WTC11 (cell line): Measurements from ENCODE around the gene BPIFA2.
"Not testable (repeated sequence)": the region's sequence is repeated elsewhere in the genome, so short reads cannot be mapped to it uniquely, and the experiment has no call there.

Source experiments
- CBFB ChIP-seq: sonication (generic); formaldehyde crosslinking; IDR thresholded peaks from 2 replicates; pipeline ENCODE4 v1.8.1; 2022; ENCODE audit warnings: mild to moderate bottlenecking, low read depth, missing genetic modification reagents
- CDX4 ChIP-seq: fragments of 250-450 bp; sonication (Bioruptor Pico); IDR thresholded peaks from 2 replicates; pipeline ENCODE4 v1.9.0; 2021; ENCODE audit warnings: moderate library complexity, mild to moderate bottlenecking, inconsistent platforms, borderline replicate concordance
- CTCF ChIP-seq: fragments of 200-600 bp; IDR thresholded peaks from 2 replicates; pipeline ENCODE4 v1.8.0; 2022; ENCODE audit warnings: antibody characterized with exemption
- ESRRA ChIP-seq: sonication (generic); formaldehyde crosslinking; IDR thresholded peaks from 2 replicates; pipeline ENCODE4 v1.8.1; 2022; ENCODE audit warnings: mild to moderate bottlenecking, missing genetic modification reagents, borderline replicate concordance
- IRF1 ChIP-seq: sonication (generic); formaldehyde crosslinking; IDR thresholded peaks from 2 replicates; pipeline ENCODE4 v1.8.0; 2023; ENCODE audit warnings: missing genetic modification reagents
- JAZF1 ChIP-seq: fragments of 250-450 bp; sonication (Bioruptor Pico); IDR thresholded peaks from 2 replicates; pipeline ENCODE4 v1.9.0; 2021; ENCODE audit warnings: moderate library complexity, mild to moderate bottlenecking, inconsistent platforms
- MYBL2 ChIP-seq: sonication (generic); formaldehyde crosslinking; IDR thresholded peaks from 2 replicates; pipeline ENCODE4 v1.8.1; 2023; ENCODE audit warnings: mild to moderate bottlenecking, moderate library complexity, missing genetic modification reagents
- NFYB ChIP-seq: sonication (generic); formaldehyde crosslinking; conservative IDR thresholded peaks from 2 replicates; pipeline ENCODE4 v1.8.0; 2022; ENCODE audit warnings: low read depth, missing genetic modification reagents
- NR1H2 ChIP-seq: sonication (generic); formaldehyde crosslinking; IDR thresholded peaks from 2 replicates; pipeline ENCODE4 v1.9.0; 2021; ENCODE audit warnings: mild to moderate bottlenecking, moderate library complexity, missing genetic modification reagents
- SP1 ChIP-seq: sonication (generic); formaldehyde crosslinking; conservative IDR thresholded peaks from 2 replicates; pipeline ENCODE4 v1.8.1; 2022; ENCODE audit warnings: missing genetic modification reagents
- TP53 ChIP-seq: sonication (generic); formaldehyde crosslinking; IDR thresholded peaks from 2 replicates; pipeline ENCODE4 v1.8.1; 2023; ENCODE audit warnings: mild to moderate bottlenecking, missing genetic modification reagents
- ZNF232 ChIP-seq: sonication (generic); formaldehyde crosslinking; IDR thresholded peaks from 2 replicates; pipeline ENCODE4 v1.8.0; 2022; ENCODE audit warnings: mild to moderate bottlenecking, missing genetic modification reagents
- TF ChIP-seq, protein P1 (sequence below): sonication (generic); formaldehyde crosslinking; IDR thresholded peaks from 2 replicates; pipeline ENCODE4 v1.8.1; 2022; ENCODE audit warnings: mild to moderate bottlenecking, moderate library complexity, missing genetic modification reagents

GRCh38 chr20:33122297-33122696 is 45.7 kb upstream of the BPIFA2 start:
- not testable (repeated sequence) for TF ChIP-seq CBFB (CRISPR knock-in tag); IRF1 (CRISPR knock-in tag); CTCF; MYBL2 (CRISPR knock-in tag); NFYB (CRISPR knock-in tag); JAZF1 (CRISPR knock-in tag); TP53 (CRISPR knock-in tag); ESRRA (CRISPR knock-in tag); ZNF232 (CRISPR knock-in tag); CDX4 (CRISPR knock-in tag); SP1 (CRISPR knock-in tag); NR1H2
- TF ChIP-seq, protein P1, sequence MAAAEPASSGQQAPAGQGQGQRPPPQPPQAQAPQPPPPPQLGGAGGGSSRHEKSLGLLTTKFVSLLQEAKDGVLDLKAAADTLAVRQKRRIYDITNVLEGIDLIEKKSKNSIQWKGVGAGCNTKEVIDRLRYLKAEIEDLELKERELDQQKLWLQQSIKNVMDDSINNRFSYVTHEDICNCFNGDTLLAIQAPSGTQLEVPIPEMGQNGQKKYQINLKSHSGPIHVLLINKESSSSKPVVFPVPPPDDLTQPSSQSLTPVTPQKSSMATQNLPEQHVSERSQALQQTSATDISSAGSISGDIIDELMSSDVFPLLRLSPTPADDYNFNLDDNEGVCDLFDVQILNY (CRISPR knock-in tag) = not testable (repeated sequence)
